ENCODE measurements around the gene GSDMA. TPM values are rescaled to one million over a fixed set of nuclear protein-coding genes. Genes with fewer than 3 reads are reported as not detected.

Gene GSDMA, protein sequence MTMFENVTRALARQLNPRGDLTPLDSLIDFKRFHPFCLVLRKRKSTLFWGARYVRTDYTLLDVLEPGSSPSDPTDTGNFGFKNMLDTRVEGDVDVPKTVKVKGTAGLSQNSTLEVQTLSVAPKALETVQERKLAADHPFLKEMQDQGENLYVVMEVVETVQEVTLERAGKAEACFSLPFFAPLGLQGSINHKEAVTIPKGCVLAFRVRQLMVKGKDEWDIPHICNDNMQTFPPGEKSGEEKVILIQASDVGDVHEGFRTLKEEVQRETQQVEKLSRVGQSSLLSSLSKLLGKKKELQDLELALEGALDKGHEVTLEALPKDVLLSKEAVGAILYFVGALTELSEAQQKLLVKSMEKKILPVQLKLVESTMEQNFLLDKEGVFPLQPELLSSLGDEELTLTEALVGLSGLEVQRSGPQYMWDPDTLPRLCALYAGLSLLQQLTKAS
- total RNA-seq: under 1 TPM in 3 of 4 donors, not detected in 1; 0.11 to 0.99 (median 0.45) TPM

DNA sequence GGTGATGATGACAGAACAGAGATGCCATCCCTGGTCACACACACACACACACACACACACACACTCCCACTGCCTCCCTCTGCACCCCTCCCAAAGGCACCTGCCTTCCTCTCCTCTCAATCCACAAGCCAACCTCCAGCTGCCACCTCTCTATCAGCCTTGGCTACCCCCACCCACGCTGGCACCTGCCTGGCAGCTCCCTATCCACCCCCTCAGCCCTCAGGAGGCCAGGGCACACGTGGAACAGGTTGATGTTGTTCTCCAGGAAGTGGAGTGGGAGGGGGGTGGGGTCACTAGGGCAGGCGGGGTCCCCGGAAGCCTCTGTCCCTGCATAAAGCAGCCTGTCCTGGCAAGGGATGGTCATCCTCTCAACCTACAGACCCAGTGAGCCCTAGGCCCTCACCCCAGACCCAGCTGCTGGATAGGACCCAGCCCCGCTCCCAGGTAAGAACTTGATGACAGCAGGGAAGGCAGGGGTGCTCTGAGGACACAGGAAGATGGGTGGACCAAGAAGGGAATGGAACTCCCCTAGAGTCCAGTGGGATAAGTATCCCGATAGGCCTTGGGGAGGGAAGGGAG, at the start of gene GSDMA:
Gene GSDMA, plus strand, starts transcription at position 363 of the 579 bp plus-strand sequence. CDS start 2,684 bp downstream, outside the sequence.
- no peak within 1 kb of the TSS for H3K27ac ChIP-seq (replicated peaks in 1 of 4)
- DNase-seq (ENCODE audit: extremely low spot score): no peak
- TF ChIP-seq, protein P1, sequence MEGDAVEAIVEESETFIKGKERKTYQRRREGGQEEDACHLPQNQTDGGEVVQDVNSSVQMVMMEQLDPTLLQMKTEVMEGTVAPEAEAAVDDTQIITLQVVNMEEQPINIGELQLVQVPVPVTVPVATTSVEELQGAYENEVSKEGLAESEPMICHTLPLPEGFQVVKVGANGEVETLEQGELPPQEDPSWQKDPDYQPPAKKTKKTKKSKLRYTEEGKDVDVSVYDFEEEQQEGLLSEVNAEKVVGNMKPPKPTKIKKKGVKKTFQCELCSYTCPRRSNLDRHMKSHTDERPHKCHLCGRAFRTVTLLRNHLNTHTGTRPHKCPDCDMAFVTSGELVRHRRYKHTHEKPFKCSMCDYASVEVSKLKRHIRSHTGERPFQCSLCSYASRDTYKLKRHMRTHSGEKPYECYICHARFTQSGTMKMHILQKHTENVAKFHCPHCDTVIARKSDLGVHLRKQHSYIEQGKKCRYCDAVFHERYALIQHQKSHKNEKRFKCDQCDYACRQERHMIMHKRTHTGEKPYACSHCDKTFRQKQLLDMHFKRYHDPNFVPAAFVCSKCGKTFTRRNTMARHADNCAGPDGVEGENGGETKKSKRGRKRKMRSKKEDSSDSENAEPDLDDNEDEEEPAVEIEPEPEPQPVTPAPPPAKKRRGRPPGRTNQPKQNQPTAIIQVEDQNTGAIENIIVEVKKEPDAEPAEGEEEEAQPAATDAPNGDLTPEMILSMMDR (IDR thresholded peaks at IDR 0.05): no peak
- no peak for TF ChIP-seq POLR2A (IDR thresholded peaks at IDR 0.05; ENCODE audit: low read depth)
- no peak for TF ChIP-seq EP300 (IDR thresholded peaks at IDR 0.05)
- TF ChIP-seq POLR2AphosphoS5 (IDR thresholded peaks at IDR 0.05): no peak
- H3K9me3 ChIP-seq: no peaks in the 10 kb centered on the region
- no peaks in the 10 kb centered on the region for H3K36me3 ChIP-seq
- 83% methylated on average over 3 of the region's 6 CpGs for WGBS
- intact Hi-C loops (cut with DNase I): no loop called here
- peaks cover 0 to 34% (median 0%) of the 10 kb centered on the region in 4 donors for H3K27me3 ChIP-seq
- no peak within 1 kb of the TSS for H3K4me3 ChIP-seq
- peaks cover 0 to 9% (median 5%) of the 10 kb centered on the region in 4 donors for H3K4me1 ChIP-seq

DNA sequence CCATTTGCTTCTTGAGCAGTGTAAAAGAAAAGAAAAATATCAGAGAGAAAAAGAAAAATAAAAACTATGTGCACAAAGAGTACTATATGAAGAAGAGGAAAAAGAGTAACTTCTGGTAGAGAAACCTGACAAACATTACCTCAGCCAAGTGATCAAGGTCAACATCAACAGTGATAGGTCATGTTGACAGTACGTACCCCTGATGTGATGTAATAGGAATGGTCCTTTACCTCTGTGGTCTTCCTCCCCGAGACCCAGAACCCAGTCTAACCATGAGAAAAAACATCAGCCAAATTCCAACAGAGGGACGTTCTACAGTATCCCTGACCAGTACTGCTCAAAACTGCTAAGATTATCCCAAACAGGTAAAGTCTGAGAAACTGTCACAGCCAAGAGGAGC, 48.8 kb upstream of the GSDMA start:
- intact Hi-C loops (cut with DNase I): no loop called here
- WGBS: 77% methylated on average over 3 of the region's 3 CpGs

DNA sequence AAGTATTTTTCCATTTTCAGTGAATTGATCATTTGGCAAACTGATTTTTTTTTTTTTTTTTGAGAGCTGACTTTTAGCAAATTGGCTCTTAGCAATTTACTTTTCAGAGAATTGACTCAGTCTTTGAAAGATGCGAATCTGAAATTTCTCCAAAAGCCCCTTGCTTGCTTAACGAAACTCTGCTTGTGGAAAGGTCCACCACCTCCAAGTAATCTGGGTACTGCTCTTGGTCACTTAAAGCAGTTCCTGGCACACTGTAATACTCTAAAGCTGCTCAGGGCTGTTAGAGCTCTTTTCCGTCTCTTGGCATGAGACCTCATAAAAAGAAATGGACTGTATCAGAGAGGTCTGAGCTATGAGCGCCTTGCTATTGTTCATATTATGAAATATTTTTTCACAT, 47.2 kb upstream of the GSDMA start:
- Histone ChIP-seq H3K27ac (replicated peaks in 1 of 4) (no peak overlapping the region), H3K9me3 (no peaks in the 10 kb centered on the region), H3K4me1 (no peaks in the 10 kb centered on the region), H3K36me3 (peaks cover 13 to 39% (median 19%) of the 10 kb centered on the region in 4 donors), H3K4me3 (no peak overlapping the region), H3K27me3 (no peaks in the 10 kb centered on the region)
- no peak for TF ChIP-seq POLR2AphosphoS5 (IDR thresholded peaks at IDR 0.05)
- 86% methylated on average over 4 of the region's 4 CpGs for WGBS
- no peak for DNase-seq (ENCODE audit: extremely low spot score)
- intact Hi-C loops (cut with DNase I): no loop called here

More for the DNA sequence above, 48.8 kb upstream of the GSDMA start:
- DNase-seq (ENCODE audit: extremely low spot score): no peak
- H3K27me3 ChIP-seq: no peaks in the 10 kb centered on the region
- H3K4me1 ChIP-seq: no peaks in the 10 kb centered on the region
- no peaks in the 10 kb centered on the region for H3K9me3 ChIP-seq
- TF ChIP-seq EP300 (IDR thresholded peaks at IDR 0.05): no peak
- no peak for TF ChIP-seq POLR2AphosphoS5 (IDR thresholded peaks at IDR 0.05)
- no peak for TF ChIP-seq POLR2A (IDR thresholded peaks at IDR 0.05; ENCODE audit: low read depth)
- TF ChIP-seq, protein P1 (IDR thresholded peaks at IDR 0.05): no peak
- H3K4me3 ChIP-seq: no peak overlapping the region
- H3K27ac ChIP-seq (replicated peaks in 1 of 4): no peak overlapping the region
- peaks cover 7 to 38% (median 13%) of the 10 kb centered on the region in 4 donors for H3K36me3 ChIP-seq

DNA sequence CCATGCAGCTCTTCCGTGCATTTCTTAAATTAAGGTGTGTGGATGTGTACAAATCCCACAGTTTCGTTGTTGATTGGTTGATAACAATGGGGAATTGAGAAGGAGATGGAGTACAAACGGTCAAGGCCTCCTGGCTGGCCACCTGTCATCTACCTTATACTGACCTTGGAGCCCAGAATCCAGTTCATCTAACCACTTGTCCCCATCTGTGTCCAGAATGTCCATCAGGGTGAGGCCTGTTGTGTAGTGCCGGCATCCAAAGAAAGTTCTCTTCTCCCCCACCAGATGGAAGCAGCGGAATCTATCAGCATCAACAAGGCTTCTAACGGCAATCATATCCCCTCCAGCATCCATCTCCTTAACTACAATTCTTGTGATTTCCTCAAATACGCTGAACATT, 45.9 kb upstream of the GSDMA start:
- H3K9me3 ChIP-seq: no peaks in the 10 kb centered on the region
- peaks cover 12 to 44% (median 29%) of the 10 kb centered on the region in 4 donors for H3K36me3 ChIP-seq
- no peak for DNase-seq (ENCODE audit: extremely low spot score)
- H3K4me3 ChIP-seq: no peak overlapping the region
- TF ChIP-seq POLR2A (IDR thresholded peaks at IDR 0.05; ENCODE audit: low read depth) (no peak), EP300 (IDR thresholded peaks at IDR 0.05) (no peak)
- TF ChIP-seq, protein P1 (IDR thresholded peaks at IDR 0.05): no peak
- no peak overlapping the region for H3K27ac ChIP-seq (replicated peaks in 1 of 4)
- intact Hi-C loops (cut with DNase I): no loop called here
- no peaks in the 10 kb centered on the region for H3K4me1 ChIP-seq
- WGBS: 93% methylated on average over 7 of the region's 7 CpGs
- no peaks in the 10 kb centered on the region for H3K27me3 ChIP-seq

DNA sequence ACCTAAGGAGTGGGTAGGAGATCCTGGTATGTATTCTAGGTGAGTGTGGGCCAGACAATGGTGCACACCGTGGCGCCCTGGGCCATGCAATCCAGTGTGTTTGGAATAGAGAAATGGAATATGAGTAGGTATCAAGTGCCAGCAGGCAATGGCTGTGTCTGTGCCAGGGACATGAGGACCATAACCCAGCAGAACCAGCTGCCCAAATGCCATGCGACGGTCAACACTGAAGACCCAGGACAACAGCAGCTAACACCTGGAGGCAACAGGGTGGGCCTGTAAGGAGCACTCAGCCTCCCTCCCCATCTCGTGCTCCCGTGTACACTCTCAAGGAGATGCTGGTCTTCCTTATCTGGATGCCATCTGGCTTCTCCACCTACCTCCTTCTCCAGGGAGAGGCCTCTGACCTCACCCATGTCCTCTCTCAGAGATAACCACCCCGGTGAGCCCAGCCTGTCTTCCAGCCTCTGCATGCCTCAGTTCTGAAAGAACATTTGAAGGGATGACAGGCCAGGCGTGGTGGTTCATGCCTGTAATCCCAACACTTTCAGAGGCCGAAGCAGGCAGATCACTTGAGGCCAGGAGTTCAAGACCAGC, 43.6 kb upstream of the GSDMA start:
- TF ChIP-seq EP300 (IDR thresholded peaks at IDR 0.05): no peak
- no peak for TF ChIP-seq POLR2A (IDR thresholded peaks at IDR 0.05; ENCODE audit: low read depth)
- TF ChIP-seq, protein P1 (IDR thresholded peaks at IDR 0.05): no peak
- TF ChIP-seq POLR2AphosphoS5 (IDR thresholded peaks at IDR 0.05): no peak
- WGBS: 95% methylated on average over 9 of the region's 9 CpGs

More for the DNA sequence above, 43.6 kb upstream of the GSDMA start:
- Histone ChIP-seq H3K27me3 (no peaks in the 10 kb centered on the region), H3K9me3 (no peaks in the 10 kb centered on the region), H3K4me1 (peaks cover 0 to 5% (median 1%) of the 10 kb centered on the region in 4 donors), H3K4me3 (no peak overlapping the region), H3K27ac (replicated peaks in 1 of 4) (no peak overlapping the region), H3K36me3 (peaks cover 32 to 64% (median 50%) of the 10 kb centered on the region in 4 donors)
- intact Hi-C loops (cut with DNase I): no loop called here
- DNase-seq (ENCODE audit: extremely low spot score): no peak
